IPS-20b (cell line): ENCODE results near the gene KLHL5.
"Not testable (repeated sequence)": the region's sequence is repeated elsewhere in the genome, so short reads cannot be mapped to it uniquely, and the experiment has no call there.

Source experiments
- H3K27ac ChIP-seq: one replicate; pipeline ENCODE4 v1.5.1; 2013; ENCODE audit warnings: low read length
- H3K27me3 ChIP-seq: 2 replicates; pipeline ENCODE4 v1.6.1; 2013; ENCODE audit warnings: mild to moderate bottlenecking, low read length, inconsistent platforms; ENCODE audit not compliant: insufficient read depth
- H3K36me3 ChIP-seq: 2 replicates; pipeline ENCODE4 v1.6.1; 2013; ENCODE audit warnings: low read depth, mild to moderate bottlenecking, inconsistent platforms, low read length, moderate library complexity; ENCODE audit not compliant: insufficient read depth
- H3K4me1 ChIP-seq: 2 replicates; pipeline ENCODE4 v1.6.1; 2013; ENCODE audit warnings: mild to moderate bottlenecking, control low read depth, inconsistent platforms, low read length, moderate library complexity; ENCODE audit not compliant: insufficient read depth
- H3K4me3 ChIP-seq: 2 replicates; pipeline ENCODE4 v1.5.1; 2013; ENCODE audit warnings: mild to moderate bottlenecking, low read length, inconsistent platforms
- H3K9ac ChIP-seq: 2 replicates; pipeline ENCODE4 v1.6.1; 2013; ENCODE audit warnings: low read depth, mild to moderate bottlenecking, inconsistent platforms, low read length, moderate library complexity
- H3K9me3 ChIP-seq: 2 replicates; pipeline ENCODE4 v1.6.1; 2013; ENCODE audit warnings: mild to moderate bottlenecking, low read depth, low read length, inconsistent platforms; ENCODE audit not compliant: insufficient read depth

Gene KLHL5

GRCh38 chr4:39106011-39106410 is 44.0 kb downstream of the KLHL5 start:
- no peak overlapping the region for H3K9ac ChIP-seq
- H3K4me1 ChIP-seq, result no peaks in the 10 kb centered on the region
- H3K9me3 ChIP-seq, result no peaks in the 10 kb centered on the region
- peaks cover 12% of the 10 kb centered on the region for H3K36me3 ChIP-seq
- H3K4me3 ChIP-seq, result no peak overlapping the region
- H3K27me3 ChIP-seq, result no peaks in the 10 kb centered on the region
- H3K27ac ChIP-seq, result no peak overlapping the region

GRCh38 chr4:39114436-39114835 is 52.4 kb downstream of the KLHL5 start:
- no peak overlapping the region for H3K27ac ChIP-seq
- no peaks in the 10 kb centered on the region for H3K9me3 ChIP-seq
- H3K4me3 ChIP-seq, result no peak overlapping the region
- no peaks in the 10 kb centered on the region for H3K4me1 ChIP-seq
- no peak overlapping the region for H3K9ac ChIP-seq
- H3K27me3 ChIP-seq, result no peaks in the 10 kb centered on the region
- H3K36me3 ChIP-seq, result peaks cover 16% of the 10 kb centered on the region

GRCh38 chr4:39118034-39118658 is 56.1 kb downstream of the KLHL5 start:
- Histone ChIP-seq H3K9ac (no peak overlapping the region), H3K4me1 (no peaks in the 10 kb centered on the region), H3K9me3 (no peaks in the 10 kb centered on the region), H3K27me3 (no peaks in the 10 kb centered on the region), H3K36me3 (peaks cover 15% of the 10 kb centered on the region), H3K4me3 (no peak overlapping the region), H3K27ac (no peak overlapping the region)

- no peak overlapping the region for H3K4me3 ChIP-seq
- no peaks in the 10 kb centered on the region for H3K4me1 ChIP-seq
- no peaks in the 10 kb centered on the region for H3K9me3 ChIP-seq
- no peak overlapping the region for H3K9ac ChIP-seq
- H3K27ac ChIP-seq, result no peak overlapping the region
- no peaks in the 10 kb centered on the region for H3K27me3 ChIP-seq
- no peaks in the 10 kb centered on the region; the same call in 1 of the 2 replicates for H3K36me3 ChIP-seq
Observed at GRCh38 chr4:39120418-39120817, 58.4 kb downstream of the KLHL5 start.

- Histone ChIP-seq H3K9ac (no peak overlapping the region), H3K27me3 (no peaks in the 10 kb centered on the region), H3K27ac (no peak overlapping the region), H3K4me1 (no peaks in the 10 kb centered on the region), H3K4me3 (no peak overlapping the region), H3K9me3 (peaks cover 7% of the 10 kb centered on the region; the same call in 1 of the 2 replicates), H3K36me3 (no peaks in the 10 kb centered on the region)
Observed at GRCh38 chr4:39124885-39125599, 63.0 kb downstream of the KLHL5 start.

- Histone ChIP-seq H3K9ac (no peak overlapping the region), H3K9me3 (peaks cover 8% of the 10 kb centered on the region; the same call in 1 of the 2 replicates), H3K27me3 (no peaks in the 10 kb centered on the region), H3K27ac (no peak overlapping the region), H3K4me3 (no peak overlapping the region), H3K36me3 (no peaks in the 10 kb centered on the region), H3K4me1 (no peaks in the 10 kb centered on the region)
Observed at GRCh38 chr4:39125600-39125985, 63.6 kb downstream of the KLHL5 start.

- Histone ChIP-seq H3K9ac (no peak overlapping the region), H3K9me3 (peaks cover 8% of the 10 kb centered on the region; the same call in 1 of the 2 replicates), H3K27me3 (no peaks in the 10 kb centered on the region), H3K4me1 (no peaks in the 10 kb centered on the region), H3K27ac (no peak overlapping the region), H3K4me3 (no peak overlapping the region), H3K36me3 (no peaks in the 10 kb centered on the region)
Observed at GRCh38 chr4:39126256-39127095, 64.4 kb downstream of the KLHL5 start.

GRCh38 chr4:39133623-39134022 is 71.6 kb downstream of the KLHL5 start:
- H3K27ac ChIP-seq, result no peak overlapping the region

GRCh38 chr4:39134683-39135306 is 72.8 kb downstream of the KLHL5 start:
- peak overlapping the region; percentile 19; the same call in 1 of the 2 replicates for H3K4me3 ChIP-seq
- H3K27me3 ChIP-seq, result no peaks in the 10 kb centered on the region
- peaks cover 3% of the 10 kb centered on the region; the same call in 1 of the 2 replicates for H3K9me3 ChIP-seq
- H3K9ac ChIP-seq, result peak overlapping the region; percentile 23; the same call in 1 of the 2 replicates
- H3K27ac ChIP-seq, result no peak overlapping the region
- H3K36me3 ChIP-seq, result no peaks in the 10 kb centered on the region
- no peaks in the 10 kb centered on the region for H3K4me1 ChIP-seq

More at GRCh38 chr4:39133623-39134022, 71.6 kb downstream of the KLHL5 start:
- Histone ChIP-seq H3K9me3 (peaks cover 8% of the 10 kb centered on the region; the same call in 1 of the 2 replicates), H3K36me3 (no peaks in the 10 kb centered on the region), H3K4me1 (no peaks in the 10 kb centered on the region), H3K4me3 (no peak overlapping the region), H3K27me3 (no peaks in the 10 kb centered on the region), H3K9ac (no peak overlapping the region)

- H3K27ac ChIP-seq, H3K9ac ChIP-seq, H3K27me3 ChIP-seq, H3K9me3 ChIP-seq, H3K36me3 ChIP-seq, H3K4me3 ChIP-seq, H3K4me1 ChIP-seq: not testable (repeated sequence)
Observed at GRCh38 chr4:39138227-39138626, 76.2 kb downstream of the KLHL5 start.

GRCh38 chr4:39146211-39146610 is 84.2 kb downstream of the KLHL5 start:
- no peaks in the 10 kb centered on the region for H3K36me3 ChIP-seq
- H3K4me3 ChIP-seq, result no peak overlapping the region
- H3K9ac ChIP-seq, result no peak overlapping the region
- no peaks in the 10 kb centered on the region for H3K9me3 ChIP-seq
- no peaks in the 10 kb centered on the region for H3K27me3 ChIP-seq
- no peak overlapping the region for H3K27ac ChIP-seq
- H3K4me1 ChIP-seq, result no peaks in the 10 kb centered on the region
